HG03159 (cell line): Measurements from ENCODE around the gene ASPG.

Source experiments
- ATAC-seq: cut with Tn5 transposase; IDR thresholded peaks from one replicate; pipeline ENCODE4 v1.9.1; 2021; ENCODE audit warnings: mild to moderate bottlenecking, moderate library complexity; ENCODE audit not compliant: unreplicated experiment

ASPG gene

GRCh38 chr14:104135121-104135903 lies 49.8 kb downstream of the ASPG start:
- no peak for ATAC-seq

- no peak for ATAC-seq
Measured at GRCh38 chr14:104135904-104136471, 50.5 kb downstream of the ASPG start.

DNA sequence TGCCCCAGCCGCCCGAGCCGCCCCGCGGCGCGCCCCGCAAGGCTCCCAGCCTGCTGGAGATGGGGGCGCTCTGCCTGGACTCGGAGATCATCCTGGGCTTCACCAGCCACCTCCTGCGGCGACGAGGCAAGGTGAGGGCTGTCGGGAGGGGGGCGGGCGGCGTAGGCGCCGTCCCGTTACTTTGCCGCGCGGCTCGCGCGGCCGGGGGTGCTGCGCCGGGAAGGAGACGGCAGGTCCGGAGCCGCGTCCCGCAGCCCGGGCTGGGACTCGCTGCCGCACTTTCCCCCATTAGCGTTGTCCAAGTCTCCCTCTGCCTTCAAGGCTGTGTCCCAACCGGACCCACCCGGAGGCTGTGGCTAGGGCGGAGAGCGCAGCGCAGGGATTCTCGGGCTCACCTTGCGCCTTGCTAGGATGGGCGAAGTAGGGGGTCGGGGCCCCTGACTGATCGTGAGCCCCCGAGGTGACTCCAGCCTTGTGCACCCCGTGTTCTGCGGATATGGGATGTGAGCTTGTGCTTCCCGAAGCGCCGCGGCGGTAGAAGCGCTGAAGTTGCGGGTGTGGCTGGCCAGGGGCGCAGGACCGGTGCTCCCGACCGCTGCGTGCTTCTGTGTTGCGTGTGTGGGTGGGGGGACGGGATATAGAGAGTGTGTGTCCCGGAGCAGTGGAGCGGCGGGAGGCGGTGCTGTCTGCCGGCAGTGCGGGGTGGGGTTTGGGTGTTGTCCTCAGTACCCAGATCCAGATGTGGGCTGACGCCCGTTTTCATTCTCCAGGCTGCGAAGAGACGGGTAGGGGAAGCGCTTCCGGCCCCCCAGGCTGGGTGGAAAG lies 51.2 kb downstream of the ASPG start:
- ATAC-seq, result no peak

- ATAC-seq, result no peak
Measured at GRCh38 chr14:104137297-104138097, 52.0 kb downstream of the ASPG start.

DNA sequence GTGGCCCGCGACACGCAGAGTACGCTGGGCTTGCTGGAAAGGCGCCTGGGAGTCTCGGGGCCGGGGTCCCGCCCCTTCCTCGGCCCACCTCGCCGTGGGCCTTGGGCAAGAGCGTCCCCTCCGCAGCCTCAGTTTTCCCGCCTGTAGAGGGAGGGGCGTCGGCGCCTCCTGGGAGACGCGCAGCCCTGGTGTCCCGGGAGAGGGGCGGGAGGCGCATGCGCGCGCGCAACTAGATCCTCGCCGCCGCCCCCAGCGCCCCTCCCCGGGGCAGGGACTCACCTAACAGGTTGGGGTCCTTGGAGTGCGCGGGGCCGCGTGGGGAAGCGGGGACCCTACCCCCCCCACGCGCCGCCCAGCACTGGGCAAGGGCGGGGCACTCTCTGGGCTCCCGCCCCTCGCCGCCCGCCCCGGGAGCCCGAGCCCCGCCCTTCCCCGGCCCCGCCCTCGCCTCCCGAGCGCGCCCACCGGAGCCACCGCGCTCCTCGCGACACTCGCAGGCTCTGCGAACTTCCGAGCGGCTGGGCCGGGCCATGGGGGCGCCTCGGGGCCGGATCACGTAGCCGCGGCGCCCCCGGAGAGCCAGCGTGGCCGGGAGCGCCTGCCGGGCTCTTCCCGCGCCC lies 52.7 kb downstream of the ASPG start, which contains the start of gene KIF26A:
TSS of gene KIF26A (plus strand) at position 490 of the 620 bp plus-strand sequence. CDS start 136 bp downstream, outside the sequence.
- no peak for ATAC-seq

- no peak for ATAC-seq
Measured at GRCh38 chr14:104138718-104139459, 53.4 kb downstream of the ASPG start.

- ATAC-seq, result no peak
Measured at GRCh38 chr14:104139460-104140212, 54.1 kb downstream of the ASPG start.

GRCh38 chr14:104140213-104140462 lies 54.6 kb downstream of the ASPG start:
- no peak for ATAC-seq

DNA sequence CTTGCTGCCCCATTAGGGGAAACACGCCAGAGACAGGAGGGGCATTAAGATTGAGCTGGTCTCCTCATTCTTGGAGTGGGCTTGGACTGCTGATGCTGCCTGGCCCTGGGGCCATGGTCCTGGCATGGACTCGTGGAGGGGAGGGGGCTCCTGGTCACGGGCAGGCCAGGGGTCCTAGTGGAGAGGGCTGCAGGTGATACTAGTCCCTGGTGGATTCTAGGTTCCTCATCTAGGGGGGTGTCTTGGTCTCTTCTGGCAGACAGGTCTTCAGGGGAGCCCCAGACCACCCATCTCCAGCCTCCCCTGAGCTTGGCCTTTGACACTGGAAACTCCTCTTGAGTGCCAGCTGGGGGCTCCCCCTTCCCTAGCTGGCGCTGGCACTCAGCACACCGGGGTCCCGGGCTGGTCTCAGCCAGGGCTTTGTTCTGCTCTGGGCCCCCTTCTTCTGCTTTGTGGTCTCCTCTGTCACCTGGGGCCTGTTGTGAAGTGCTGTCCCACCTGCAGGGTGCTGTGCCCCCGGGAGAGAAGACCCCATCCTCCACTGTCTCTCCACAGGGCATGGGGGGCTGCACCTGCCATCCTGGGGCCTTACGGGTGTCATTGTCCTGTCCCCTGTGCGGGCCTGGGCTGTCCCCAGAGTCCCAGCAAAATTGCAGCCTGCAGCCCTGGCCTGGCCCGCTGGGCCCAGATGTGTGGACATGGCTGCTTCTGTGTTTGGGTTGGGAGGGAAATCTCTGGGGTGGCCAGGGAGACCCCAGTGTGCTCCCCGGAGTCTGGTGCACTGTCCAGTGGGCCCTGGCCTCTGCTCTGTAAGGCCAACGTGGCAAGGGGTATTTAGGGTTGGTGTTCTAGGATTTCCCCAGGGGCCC lies 55.2 kb downstream of the ASPG start:
- no peak for ATAC-seq

- no peak for ATAC-seq
Measured at GRCh38 chr14:104141621-104142091, 56.2 kb downstream of the ASPG start.

GRCh38 chr14:104142136-104142945 lies 56.8 kb downstream of the ASPG start:
- ATAC-seq, result no peak

DNA sequence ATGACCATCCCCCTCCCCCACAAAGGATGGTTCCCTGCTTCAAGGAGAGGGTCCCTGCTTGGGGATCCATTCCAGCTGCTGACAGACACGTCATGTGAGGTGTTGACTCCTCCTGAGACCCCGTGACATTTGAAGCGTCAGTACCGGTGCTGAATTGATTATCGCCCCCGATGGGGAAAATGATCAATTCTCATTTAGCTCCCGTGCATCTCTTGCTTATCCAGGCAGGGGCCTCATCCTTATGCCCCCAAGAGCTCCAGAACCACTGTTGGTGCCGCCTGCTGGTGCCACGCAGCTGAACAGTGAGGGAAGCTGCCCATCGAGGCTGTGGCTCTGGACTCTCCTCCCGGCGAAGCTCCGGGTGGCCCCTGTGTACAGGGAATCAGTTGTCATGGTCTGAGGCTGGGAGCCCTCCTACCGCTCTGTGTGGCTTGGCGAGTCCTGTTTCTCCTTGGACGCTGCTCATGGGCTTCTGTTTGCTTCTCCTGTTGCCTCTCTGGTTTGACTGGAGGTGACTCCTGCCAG lies 57.5 kb downstream of the ASPG start:
- ATAC-seq, result no peak

- ATAC-seq, result no peak
Measured at GRCh38 chr14:104143521-104144452, 58.3 kb downstream of the ASPG start.

DNA sequence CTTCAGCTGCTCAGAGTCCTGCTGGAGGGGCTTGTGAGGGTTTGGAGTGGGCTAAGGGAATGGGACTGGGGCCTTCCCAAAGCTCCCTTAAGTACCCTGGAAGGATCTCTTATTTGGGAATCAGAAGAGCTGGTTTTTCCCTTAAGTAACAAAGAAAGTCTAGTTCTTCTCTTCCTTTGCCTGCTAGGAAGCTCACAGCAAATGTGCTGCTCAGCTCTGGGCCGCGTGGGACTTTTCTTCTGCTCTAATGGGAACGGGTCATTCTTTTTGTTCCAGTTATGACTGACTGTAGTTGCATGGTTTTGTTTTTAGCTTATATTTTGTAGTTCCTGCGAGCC lies 58.9 kb downstream of the ASPG start:
- no peak for ATAC-seq

- ATAC-seq, result no peak
Measured at GRCh38 chr14:104144911-104145825, 59.7 kb downstream of the ASPG start.
